Muscle of leg (tissue), 11 donors: ENCODE data around the gene PLIN1. TPM values are rescaled to one million over a fixed set of nuclear protein-coding genes. Genes with fewer than 3 reads are reported as not detected.

ENCODE experiments used
- DNase-seq: peaks from one replicate; pipeline ENCODE4 v3.0.0; 2013
- H3K27ac ChIP-seq: one replicate; pipeline ENCODE4 v1.5.1; 2013; ENCODE audit warnings: mild to moderate bottlenecking, low read length, control low read depth
- H3K27me3 ChIP-seq: one replicate; pipeline ENCODE4 v1.6.1; 2013; ENCODE audit warnings: low read length; ENCODE audit not compliant: control insufficient read depth, insufficient read depth
- H3K36me3 ChIP-seq: one replicate; pipeline ENCODE4 v1.6.1; 2013; ENCODE audit warnings: low read length; ENCODE audit not compliant: control insufficient read depth, insufficient read depth
- H3K4me1 ChIP-seq: one replicate; pipeline ENCODE4 v1.6.1; 2013; ENCODE audit warnings: low read length; ENCODE audit not compliant: control insufficient read depth, insufficient read depth
- H3K4me3 ChIP-seq: one replicate; pipeline ENCODE4 v1.5.1; 2013; ENCODE audit warnings: low read length, control low read depth
- H3K9me3 ChIP-seq: replicated peaks from 2 replicates; pipeline ENCODE4 v1.6.1; 2013; ENCODE audit warnings: low read depth, low read length; ENCODE audit not compliant: control insufficient read depth
- WGBS: methylation state at CpG from one replicate; pipeline ENCODE4 v1.1.5; 2013; ENCODE audit warnings: missing lambda C conversion rate; ENCODE audit not compliant: insufficient coverage; 5-methylcytosine and 5-hydroxymethylcytosine counted together
- polyA plus RNA-seq, 8 donors: library from polyadenylated mRNA; unstranded; fragments of 120-200 nt; gene quantifications; one replicate each; pipeline versions ENCODE4 v1.2.1 to v1.2.3, GENCODE V29; 2013; ENCODE audit warnings: inconsistent platforms in 1 of 8, low replicate concordance in 1 of 8; ENCODE audit not compliant: insufficient read length in 8 of 8, insufficient read depth in 1 of 8
- total RNA-seq: library from RNA; stranded (reverse); fragments of 120-200 nt; gene quantifications from one replicate; pipeline ENCODE4 v1.2.4, GENCODE V29; 2013

Gene PLIN1
- total and polyA plus RNA-seq, 9 donors, result 0.11 to 0.44 (median 0.25) TPM

DNA sequence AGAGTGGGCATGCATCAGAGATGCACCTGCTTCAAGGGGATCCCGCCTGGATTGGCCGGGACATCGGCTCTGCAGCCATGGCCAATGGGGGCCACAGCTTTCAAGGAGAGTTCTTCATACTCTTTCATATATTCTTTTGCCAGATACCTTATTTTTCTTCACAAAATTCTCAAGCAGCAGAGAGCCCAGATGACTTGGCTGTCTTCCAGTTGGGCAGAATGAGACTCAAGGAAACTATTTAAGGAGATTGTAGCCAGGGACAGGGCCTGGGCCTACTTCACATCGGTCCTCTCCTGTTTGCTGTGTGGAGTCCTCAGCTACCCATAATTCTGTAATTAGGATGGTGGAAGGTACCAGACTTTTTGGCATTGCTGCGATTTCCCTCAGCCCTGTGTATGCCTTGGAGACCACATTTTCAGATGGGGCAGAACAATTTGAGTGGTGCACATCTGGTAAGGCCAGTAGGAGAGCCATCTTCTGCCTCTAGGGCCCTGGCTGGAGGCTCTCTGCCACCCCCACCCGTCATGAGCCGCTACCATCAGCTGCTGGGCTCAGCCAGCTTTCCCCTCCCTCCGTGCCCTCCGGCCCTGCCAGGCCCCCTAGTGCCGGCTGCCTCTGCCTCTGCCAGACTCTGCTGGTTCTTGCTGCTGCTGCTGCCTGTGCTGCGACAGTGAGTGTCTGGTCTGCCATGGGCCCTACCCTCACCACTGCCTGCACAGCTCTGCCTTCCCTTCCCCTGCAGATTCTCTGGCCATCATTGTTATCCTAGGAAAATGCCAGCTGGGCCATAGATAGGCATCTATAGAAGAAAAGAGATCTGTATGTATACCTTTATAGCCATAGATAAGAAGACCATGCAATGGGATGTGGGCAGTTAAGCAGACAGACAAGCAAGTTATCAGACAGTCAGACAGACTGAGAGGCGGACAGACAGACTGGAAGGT, 6.7 kb downstream of the PLIN1 start:
- Histone ChIP-seq H3K27me3 (no peaks in the 10 kb centered on the region), H3K4me3 (no peak overlapping the region), H3K9me3 (no peaks in the 10 kb centered on the region), H3K4me1 (no peaks in the 10 kb centered on the region), H3K36me3 (no peaks in the 10 kb centered on the region), H3K27ac (no peak overlapping the region)
- peak; percentile 63 for DNase-seq
- WGBS, result 74% methylated on average over 11 of the region's 12 CpGs

DNA sequence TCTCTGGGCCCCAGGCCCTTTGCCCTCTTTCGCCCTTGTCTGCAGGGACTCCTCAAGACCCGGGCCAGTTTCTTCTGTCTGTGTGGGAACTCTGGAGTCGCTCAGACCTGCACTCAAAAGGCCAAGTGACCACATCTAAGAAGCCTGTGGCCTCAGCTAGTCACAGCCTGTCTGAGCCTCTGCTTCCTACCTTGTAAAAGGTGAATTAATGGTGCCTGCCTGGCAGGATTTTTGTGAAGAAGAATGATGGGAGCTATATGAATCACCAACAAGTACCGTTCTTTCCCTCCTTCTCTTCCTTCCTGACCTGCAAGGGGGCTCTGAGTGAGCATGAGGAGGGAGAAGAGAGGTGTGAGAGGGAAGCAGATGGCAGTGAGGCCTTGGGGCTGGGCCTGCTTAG, 7.5 kb downstream of the PLIN1 start:
- WGBS, result 28% methylated on average over 2 of the region's 4 CpGs
- Histone ChIP-seq H3K9me3 (no peaks in the 10 kb centered on the region), H3K27me3 (no peaks in the 10 kb centered on the region), H3K27ac (no peak overlapping the region), H3K36me3 (no peaks in the 10 kb centered on the region), H3K4me1 (no peaks in the 10 kb centered on the region), H3K4me3 (no peak overlapping the region)
- DNase-seq, result no peak

DNA sequence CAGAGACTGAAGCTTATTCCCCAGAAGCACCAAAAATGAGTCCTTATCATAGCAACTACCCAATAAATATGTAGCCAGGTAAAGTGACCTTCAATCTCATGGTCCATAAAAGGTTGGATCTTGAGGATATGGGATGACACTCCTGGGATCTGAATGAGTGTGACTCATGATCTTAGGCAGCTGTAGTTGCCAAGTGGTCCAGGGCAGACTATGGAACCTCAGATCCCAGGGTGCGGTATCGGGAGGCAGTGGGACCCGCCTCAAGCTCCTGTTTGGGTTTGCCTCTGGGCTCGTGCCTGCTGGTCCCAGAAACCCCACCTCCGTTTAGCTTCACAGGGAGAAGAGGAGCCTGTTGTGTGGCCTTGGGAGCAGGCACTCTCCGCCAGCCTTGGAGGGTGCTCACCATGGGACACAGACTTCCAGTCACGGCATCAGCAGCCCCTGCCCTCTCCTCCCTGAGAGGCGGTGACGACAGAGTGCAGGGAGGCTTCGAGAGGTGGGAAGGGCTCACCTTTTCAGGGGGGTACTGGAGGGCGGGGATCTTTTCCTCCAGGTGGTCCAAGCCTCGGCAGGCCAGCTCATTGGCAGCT, 8.1 kb downstream of the PLIN1 start:
- H3K36me3 ChIP-seq, result no peaks in the 10 kb centered on the region

DNA sequence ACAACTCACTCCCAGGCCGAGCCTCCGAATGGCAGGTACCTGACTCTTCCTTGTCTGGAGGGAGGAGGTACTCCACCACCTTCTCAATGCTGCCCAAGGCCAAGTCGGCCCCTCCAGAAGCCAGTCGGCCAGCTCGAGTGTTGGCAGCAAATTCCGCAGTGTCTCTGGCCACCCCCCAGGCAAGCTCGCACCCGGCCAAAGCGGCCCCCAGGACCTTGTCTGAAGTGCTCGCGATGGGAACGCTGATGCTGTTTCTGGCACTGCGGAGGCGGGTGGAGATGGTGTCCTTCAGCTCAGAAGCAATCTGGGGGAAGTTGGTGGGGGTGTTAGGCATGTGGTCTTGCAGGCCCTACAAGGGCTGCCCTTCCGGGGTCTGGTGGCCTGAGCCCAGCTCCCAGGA, 9.2 kb downstream of the PLIN1 start:
- Histone ChIP-seq H3K9me3 (no peaks in the 10 kb centered on the region), H3K36me3 (no peaks in the 10 kb centered on the region), H3K27me3 (no peaks in the 10 kb centered on the region), H3K27ac (no peak overlapping the region), H3K4me1 (peaks cover 9% of the 10 kb centered on the region), H3K4me3 (no peak overlapping the region)
- no peak for DNase-seq
- 87% methylated on average over 15 of the region's 15 CpGs for WGBS

More for the DNA sequence above, 8.1 kb downstream of the PLIN1 start:
- DNase-seq, result no peak
- Histone ChIP-seq H3K27ac (no peak overlapping the region), H3K4me3 (no peak overlapping the region), H3K27me3 (no peaks in the 10 kb centered on the region), H3K9me3 (no peaks in the 10 kb centered on the region), H3K4me1 (peaks cover 2% of the 10 kb centered on the region)
- WGBS, result 69% methylated on average over 8 of the region's 12 CpGs

DNA sequence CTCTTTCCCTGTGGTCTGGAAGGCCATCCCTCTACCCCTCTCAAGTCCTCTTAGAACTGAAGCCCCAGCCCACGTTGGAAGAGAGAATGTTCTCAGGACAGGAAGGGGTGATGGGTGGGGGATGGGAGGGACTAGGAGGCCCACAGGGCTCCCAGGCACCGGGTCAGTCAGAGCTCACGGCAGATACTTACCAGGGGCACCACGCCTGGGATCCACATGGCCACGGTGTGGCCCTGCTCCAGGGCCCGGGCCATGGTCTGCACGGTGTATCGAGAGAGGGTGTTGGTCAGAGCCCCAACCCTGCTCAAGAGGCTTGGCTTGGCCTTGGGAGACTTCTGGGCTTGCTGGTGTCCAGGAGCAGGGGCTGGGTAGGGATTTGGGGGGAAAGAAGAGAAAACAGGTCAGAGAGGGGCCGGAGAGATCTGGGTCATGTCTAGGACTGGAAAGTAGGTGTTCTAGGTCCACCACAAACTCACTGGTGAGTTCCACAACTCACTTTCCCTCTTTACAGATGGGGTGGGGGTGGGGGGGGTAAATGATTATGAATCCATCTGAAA, 9.8 kb downstream of the PLIN1 start:
- H3K4me1 ChIP-seq, result peaks cover 15% of the 10 kb centered on the region
- 87% methylated on average over 7 of the region's 9 CpGs for WGBS
- no peaks in the 10 kb centered on the region for H3K27me3 ChIP-seq
- DNase-seq, result no peak
- H3K36me3 ChIP-seq, result no peaks in the 10 kb centered on the region
- no peaks in the 10 kb centered on the region for H3K9me3 ChIP-seq
- H3K4me3 ChIP-seq, result no peak overlapping the region
- H3K27ac ChIP-seq, result no peak overlapping the region

DNA sequence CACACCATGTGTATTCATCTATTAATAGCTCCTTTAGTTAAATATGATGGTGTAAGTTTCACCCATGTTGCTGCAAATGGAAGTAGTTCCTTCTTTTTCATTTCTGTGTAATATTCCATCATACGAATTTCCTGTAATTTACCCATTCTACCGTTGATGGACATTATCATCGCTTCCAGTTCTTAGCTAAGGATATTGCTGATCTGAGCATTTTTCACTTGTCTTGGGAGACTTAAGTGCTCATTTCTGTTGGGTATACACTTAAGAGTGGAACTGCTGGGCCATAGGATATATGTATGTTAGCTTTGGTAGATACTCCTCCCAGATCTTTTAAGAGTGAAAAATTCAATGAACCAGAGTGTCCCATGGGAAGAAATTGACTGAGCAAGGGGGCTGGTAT, 11.0 kb downstream of the PLIN1 start:
- Histone ChIP-seq H3K4me1 (peaks cover 17% of the 10 kb centered on the region), H3K36me3 (no peaks in the 10 kb centered on the region), H3K9me3 (no peaks in the 10 kb centered on the region), H3K4me3 (no peak overlapping the region), H3K27me3 (no peaks in the 10 kb centered on the region), H3K27ac (no peak overlapping the region)
- no CpG with 5 or more reads among the region's 3 CpGs for WGBS
- DNase-seq, result no peak

DNA sequence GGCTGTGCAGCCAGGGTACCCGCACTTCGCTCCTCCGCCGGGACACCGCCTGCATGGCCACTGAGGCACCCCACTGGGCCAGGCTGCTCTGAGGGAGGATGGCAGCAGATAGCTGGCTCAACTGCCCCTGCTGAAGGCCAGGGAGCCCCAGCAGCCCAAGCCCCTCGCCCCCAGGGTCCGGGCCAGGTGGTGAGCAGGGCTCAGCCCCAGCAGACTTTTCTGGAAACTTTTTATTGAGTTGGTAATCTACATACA, 11.5 kb downstream of the PLIN1 start:
- no peaks in the 10 kb centered on the region for H3K27me3 ChIP-seq
- H3K27ac ChIP-seq, result no peak overlapping the region
- peaks cover 22% of the 10 kb centered on the region for H3K4me1 ChIP-seq
- 85% methylated on average over 5 of the region's 7 CpGs for WGBS
- no peak overlapping the region for H3K4me3 ChIP-seq
- H3K9me3 ChIP-seq, result no peaks in the 10 kb centered on the region
- H3K36me3 ChIP-seq, result no peaks in the 10 kb centered on the region
- DNase-seq, result no peak

DNA sequence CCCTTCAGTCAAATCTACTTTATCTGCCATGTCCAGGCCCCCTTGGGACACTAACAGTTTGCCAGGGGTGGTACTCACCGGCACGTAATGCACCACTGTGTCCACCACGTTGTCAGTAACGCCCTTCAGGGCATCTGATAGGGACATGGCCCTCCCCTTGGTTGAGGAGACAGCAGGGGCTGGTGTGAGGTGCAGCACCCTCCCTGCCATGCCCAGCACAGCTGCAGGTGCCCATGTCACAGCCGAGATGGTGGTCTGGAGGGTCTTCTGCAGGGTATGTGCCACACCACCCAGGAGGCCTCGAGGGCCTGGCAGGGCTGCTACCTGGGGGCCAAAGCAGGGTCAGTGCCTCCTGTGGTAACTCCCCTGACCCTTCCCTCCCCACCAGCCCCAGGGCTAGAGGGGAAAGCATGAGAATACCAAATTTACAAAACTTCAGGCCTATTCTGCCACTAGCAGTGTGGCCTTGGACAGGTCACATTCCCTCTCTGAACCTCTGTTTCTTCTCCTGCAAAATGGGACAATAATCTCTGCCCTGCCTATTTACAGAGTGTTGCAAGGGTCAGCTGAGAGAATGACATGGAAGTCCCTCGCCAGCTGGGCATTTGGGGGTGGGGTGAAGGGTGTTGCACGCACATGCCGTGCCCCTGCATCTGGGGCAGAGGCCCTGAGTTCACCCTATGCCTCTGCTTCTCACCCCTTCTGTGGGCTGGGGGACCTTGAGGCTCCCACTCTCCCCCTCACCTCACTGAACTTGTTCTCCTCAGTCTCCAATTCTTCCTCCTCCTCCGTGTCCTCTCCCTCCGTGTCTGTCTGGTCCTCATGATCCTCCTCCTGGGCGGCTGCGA, 12.1 kb downstream of the PLIN1 start:
- Histone ChIP-seq H3K4me1 (peaks cover 25% of the 10 kb centered on the region), H3K36me3 (no peaks in the 10 kb centered on the region), H3K27me3 (no peaks in the 10 kb centered on the region), H3K27ac (no peak overlapping the region), H3K4me3 (no peak overlapping the region), H3K9me3 (no peaks in the 10 kb centered on the region)
- DNase-seq, result no peak
- 64% methylated on average over 6 of the region's 13 CpGs for WGBS

DNA sequence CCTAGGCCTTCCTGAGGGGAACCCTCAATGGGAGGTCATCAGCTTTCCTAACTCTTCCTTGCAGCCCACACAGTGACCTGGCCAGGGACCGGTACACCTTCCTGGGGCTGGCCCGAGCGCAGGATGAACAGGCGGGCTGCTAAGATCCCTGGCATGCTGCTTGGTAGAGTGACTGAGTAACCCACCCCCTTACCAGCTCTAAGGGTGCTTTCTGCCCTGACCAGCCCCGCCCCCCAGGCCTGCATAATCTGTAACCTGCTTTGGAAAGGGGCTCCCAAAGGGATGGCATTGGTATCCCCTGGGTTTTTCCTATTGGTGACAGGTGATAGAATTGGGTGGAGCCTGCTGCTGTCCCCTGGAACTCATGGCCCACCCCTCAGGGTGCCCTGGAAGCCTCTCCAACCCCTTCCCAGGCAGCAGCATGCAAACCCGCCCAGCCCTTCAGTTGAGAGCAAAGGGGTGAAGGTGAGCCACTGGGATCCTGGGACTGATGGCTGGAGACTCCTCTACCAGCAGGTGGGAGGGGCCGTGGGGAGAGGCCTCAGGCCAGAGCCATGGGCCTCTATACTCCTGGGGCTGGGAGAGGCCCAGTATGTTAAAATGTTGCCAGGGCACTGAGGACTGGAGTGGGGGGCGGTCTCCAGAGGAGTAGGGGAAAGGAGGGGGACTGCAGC, 12.8 kb downstream of the PLIN1 start:
- Histone ChIP-seq H3K4me3 (no peak overlapping the region), H3K27me3 (no peaks in the 10 kb centered on the region), H3K36me3 (no peaks in the 10 kb centered on the region), H3K27ac (peak overlapping the region; percentile 95), H3K9me3 (no peaks in the 10 kb centered on the region), H3K4me1 (peaks cover 25% of the 10 kb centered on the region)
- no peak for DNase-seq
- 64% methylated on average over 4 of the region's 8 CpGs for WGBS
